ENCODE results near the gene YPEL4. TPM values are rescaled to one million over a fixed set of nuclear protein-coding genes. Genes with fewer than 3 reads are reported as not detected.

The YPEL4 gene
- polyA plus RNA-seq, 1 of the 3 experiments (the other 2 are of a cell fraction): 2.3 TPM

DNA sequence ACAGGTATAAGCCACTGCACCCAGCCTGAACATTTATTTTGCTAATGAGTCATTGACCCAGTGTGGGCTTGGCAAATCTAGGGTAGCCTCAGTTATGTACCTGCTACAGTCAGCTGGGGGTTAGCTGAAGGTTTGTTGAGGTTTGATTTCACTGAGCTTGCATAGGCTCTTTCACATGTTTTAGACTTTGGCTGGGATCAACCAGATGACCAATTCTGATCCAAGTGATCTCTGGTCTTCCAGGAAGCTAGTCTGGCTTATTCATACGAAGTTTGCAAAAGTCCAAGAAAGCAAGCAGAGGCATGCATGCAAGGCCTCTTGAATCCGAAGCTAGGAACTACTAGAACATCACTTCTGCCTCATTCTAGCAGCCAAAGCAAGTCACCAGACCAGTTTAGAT lies 31.3 kb downstream of the YPEL4 start (continued):
- no peak for TF ChIP-seq GATA2 (CRISPR knock-in tag; IDR thresholded peaks at IDR 0.05)
- TF ChIP-seq TEAD4 (IDR thresholded peaks at IDR 0.05; ENCODE audit: borderline replicate concordance, insufficient read depth): no peak
- no peak for TF ChIP-seq MEF2A (IDR thresholded peaks at IDR 0.05; ENCODE audit: borderline replicate concordance, low read depth)
- no peak for TF ChIP-seq POLR2AphosphoS5 (IDR thresholded peaks at IDR 0.05; ENCODE audit: low read depth, low read length)
- no peak for TF ChIP-seq TCF12 (IDR thresholded peaks at IDR 0.05)
- TF ChIP-seq, protein P1, sequence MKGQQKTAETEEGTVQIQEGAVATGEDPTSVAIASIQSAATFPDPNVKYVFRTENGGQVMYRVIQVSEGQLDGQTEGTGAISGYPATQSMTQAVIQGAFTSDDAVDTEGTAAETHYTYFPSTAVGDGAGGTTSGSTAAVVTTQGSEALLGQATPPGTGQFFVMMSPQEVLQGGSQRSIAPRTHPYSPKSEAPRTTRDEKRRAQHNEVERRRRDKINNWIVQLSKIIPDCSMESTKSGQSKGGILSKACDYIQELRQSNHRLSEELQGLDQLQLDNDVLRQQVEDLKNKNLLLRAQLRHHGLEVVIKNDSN (IDR thresholded peaks at IDR 0.05; ENCODE audit: borderline replicate concordance, low read depth): no peak
- no peak for TF ChIP-seq RXRA (IDR thresholded peaks at IDR 0.05; ENCODE audit: borderline replicate concordance, low read depth)

GRCh38 chr11:57616595-57616994 lies 33.1 kb downstream of the YPEL4 start:
- Histone ChIP-seq H3K27me3 (ENCODE audit: insufficient read depth) (peaks cover 29% of the 10 kb centered on the region), H3F3A (replicated peaks; ENCODE audit: insufficient read depth) (no peaks in the 10 kb centered on the region), H3K9me3 (no peaks in the 10 kb centered on the region), H3K4me1 (ENCODE audit: control insufficient read depth in 1 of 2, insufficient read depth in 2 of 2, low read depth in 1 of 2, low read length in 1 of 2) (no peaks in the 10 kb centered on the region), H3K36me3 (replicated peaks in 1 of 2; ENCODE audit: control insufficient read depth in 1 of 2, insufficient read depth in 2 of 2, low read length in 1 of 2) (no peaks in the 10 kb centered on the region), H3K79me2 (ENCODE audit: insufficient read depth) (no peaks in the 10 kb centered on the region), H3K27ac (ENCODE audit: low read depth in 2 of 2, low read length in 1 of 2) (no peak overlapping the region), H3K4me2 (no peak overlapping the region), H3K9ac (no peak overlapping the region), H3K4me3 (ENCODE audit: low read depth in 2 of 2, low read length in 1 of 2) (no peak overlapping the region), H2AFZ (ENCODE audit: low read depth) (no peak overlapping the region), H3K9me2 (no peaks in the 10 kb centered on the region), H4K20me1 (ENCODE audit: insufficient read depth) (no peaks in the 10 kb centered on the region)
- ChIA-PET POLR2A (no interaction called here), CTCF (no interaction called here)
- DNase-seq: no peak
- 44% methylated on average over 3 of the region's 3 CpGs for WGBS (ENCODE audit: low lambda C conversion rate)
- TF ChIP-seq MAX (IDR thresholded peaks at IDR 0.05; ENCODE audit: low read depth): no peak
- TF ChIP-seq TCF12 (IDR thresholded peaks at IDR 0.05): no peak
- no peak for TF ChIP-seq NRF1 (IDR thresholded peaks at IDR 0.05; ENCODE audit: low read depth, low read length)
- no peak for TF ChIP-seq TEAD4 (IDR thresholded peaks at IDR 0.05; ENCODE audit: borderline replicate concordance, insufficient read depth)
- TF ChIP-seq GATA2 (CRISPR knock-in tag; IDR thresholded peaks at IDR 0.05): no peak
- no peak for TF ChIP-seq YY1 (IDR thresholded peaks at IDR 0.05; ENCODE audit: low read depth)
- TF ChIP-seq, protein P2, sequence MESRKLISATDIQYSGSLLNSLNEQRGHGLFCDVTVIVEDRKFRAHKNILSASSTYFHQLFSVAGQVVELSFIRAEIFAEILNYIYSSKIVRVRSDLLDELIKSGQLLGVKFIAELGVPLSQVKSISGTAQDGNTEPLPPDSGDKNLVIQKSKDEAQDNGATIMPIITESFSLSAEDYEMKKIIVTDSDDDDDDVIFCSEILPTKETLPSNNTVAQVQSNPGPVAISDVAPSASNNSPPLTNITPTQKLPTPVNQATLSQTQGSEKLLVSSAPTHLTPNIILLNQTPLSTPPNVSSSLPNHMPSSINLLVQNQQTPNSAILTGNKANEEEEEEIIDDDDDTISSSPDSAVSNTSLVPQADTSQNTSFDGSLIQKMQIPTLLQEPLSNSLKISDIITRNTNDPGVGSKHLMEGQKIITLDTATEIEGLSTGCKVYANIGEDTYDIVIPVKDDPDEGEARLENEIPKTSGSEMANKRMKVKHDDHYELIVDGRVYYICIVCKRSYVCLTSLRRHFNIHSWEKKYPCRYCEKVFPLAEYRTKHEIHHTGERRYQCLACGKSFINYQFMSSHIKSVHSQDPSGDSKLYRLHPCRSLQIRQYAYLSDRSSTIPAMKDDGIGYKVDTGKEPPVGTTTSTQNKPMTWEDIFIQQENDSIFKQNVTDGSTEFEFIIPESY (IDR thresholded peaks at IDR 0.05; ENCODE audit: borderline replicate concordance, low read depth): no peak
- no peak for TF ChIP-seq FOXM1 (IDR thresholded peaks at IDR 0.05; ENCODE audit: low read depth)
- no peak for TF ChIP-seq SIN3A (IDR thresholded peaks at IDR 0.05; ENCODE audit: borderline replicate concordance, low read depth, low read length)
- TF ChIP-seq, protein P3, sequence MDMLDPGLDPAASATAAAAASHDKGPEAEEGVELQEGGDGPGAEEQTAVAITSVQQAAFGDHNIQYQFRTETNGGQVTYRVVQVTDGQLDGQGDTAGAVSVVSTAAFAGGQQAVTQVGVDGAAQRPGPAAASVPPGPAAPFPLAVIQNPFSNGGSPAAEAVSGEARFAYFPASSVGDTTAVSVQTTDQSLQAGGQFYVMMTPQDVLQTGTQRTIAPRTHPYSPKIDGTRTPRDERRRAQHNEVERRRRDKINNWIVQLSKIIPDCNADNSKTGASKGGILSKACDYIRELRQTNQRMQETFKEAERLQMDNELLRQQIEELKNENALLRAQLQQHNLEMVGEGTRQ (IDR thresholded peaks at IDR 0.05; ENCODE audit: borderline replicate concordance, low read depth, low read length): no peak
- no peak for TF ChIP-seq RAD21 (IDR thresholded peaks at IDR 0.05; ENCODE audit: low read length)
- no peak for TF ChIP-seq MEF2A (IDR thresholded peaks at IDR 0.05; ENCODE audit: borderline replicate concordance, low read depth)
- TF ChIP-seq POLR2AphosphoS5 (IDR thresholded peaks at IDR 0.05; ENCODE audit: low read depth, low read length): no peak
- TF ChIP-seq NFIC (IDR thresholded peaks at IDR 0.05; ENCODE audit: borderline replicate concordance): no peak
- TF ChIP-seq RCOR1 (IDR thresholded peaks at IDR 0.05; ENCODE audit: low read length): no peak
- TF ChIP-seq MXI1 (IDR thresholded peaks at IDR 0.05; ENCODE audit: low read depth, low read length): no peak
- TF ChIP-seq RXRA (IDR thresholded peaks at IDR 0.05; ENCODE audit: borderline replicate concordance, low read depth): no peak
- TF ChIP-seq, protein P1 (IDR thresholded peaks at IDR 0.05; ENCODE audit: borderline replicate concordance, low read depth): no peak
- no peak for TF ChIP-seq REST (IDR thresholded peaks at IDR 0.05; ENCODE audit: low read depth, low read length)
